Stimulated activated CD4-positive, alpha-beta T cell treated with anti-CD3 and anti-CD28 coated beads, Interleukin-1b, Interleukin-23, amount 100 ng/mL, for 4 hours (primary cell): Measurements from ENCODE around the gene PRMT1.
"Not testable (repeated sequence)": the region's sequence is repeated elsewhere in the genome, so short reads cannot be mapped to it uniquely, and the experiment has no call there.

Source experiments
- DNase-seq, 2 donors: peaks; one replicate each; pipeline ENCODE4 v3.0.0-alpha.2; 2020; ENCODE audit warnings: low read depth in 2 of 2

Gene PRMT1

GRCh38 chr19:49677231-49677900 is at the start of gene PRMT1:
TSS of gene PRMT1 (plus strand) at chr19:49677271. CDS start at chr19:49677281, 10 bp downstream.
- DNase-seq = peak in 1 of 2 donors; percentile 51

GRCh38 chr19:49629659-49630058 is 47.4 kb upstream of the PRMT1 start:
- no peak for DNase-seq

GRCh38 chr19:49631014-49631588 is 46.0 kb upstream of the PRMT1 start:
- no peak for DNase-seq

GRCh38 chr19:49631610-49632192 is 45.4 kb upstream of the PRMT1 start:
- DNase-seq = no peak

- no peak for DNase-seq
Measured at GRCh38 chr19:49632576-49632975, 44.5 kb upstream of the PRMT1 start.

GRCh38 chr19:49633273-49633672 is 43.8 kb upstream of the PRMT1 start:
- not testable (repeated sequence) for DNase-seq

- no peak for DNase-seq
Measured at GRCh38 chr19:49635530-49636232, 41.4 kb upstream of the PRMT1 start.

- DNase-seq = no peak
Measured at GRCh38 chr19:49636233-49636932, 40.7 kb upstream of the PRMT1 start.

GRCh38 chr19:49637821-49638738 is 39.0 kb upstream of the PRMT1 start:
- no peak for DNase-seq

- DNase-seq = no peak
Measured at GRCh38 chr19:49639401-49640112, 37.5 kb upstream of the PRMT1 start.

- DNase-seq = peak; percentile 99 to 100
Measured at GRCh38 chr19:49640113-49640898, 36.8 kb upstream of the PRMT1 start, which contains the start of gene RRAS. TSS of gene RRAS (minus strand) at chr19:49640143. CDS start at chr19:49640098, 45 bp downstream.

- DNase-seq = peak; percentile 97
Measured at GRCh38 chr19:49641688-49642491, 35.2 kb upstream of the PRMT1 start, which contains the start of gene SCAF1. TSS of gene SCAF1 (plus strand) at chr19:49642209. CDS start at chr19:49645027, 2,818 bp downstream.

GRCh38 chr19:49642492-49643035 is 34.5 kb upstream of the PRMT1 start:
- DNase-seq = no peak

- DNase-seq = no peak
Measured at GRCh38 chr19:49643466-49643865, 33.6 kb upstream of the PRMT1 start.

- no peak for DNase-seq
Measured at GRCh38 chr19:49645592-49645991, 31.5 kb upstream of the PRMT1 start.

- no peak for DNase-seq
Measured at GRCh38 chr19:49645995-49646394, 31.1 kb upstream of the PRMT1 start.

- DNase-seq = no peak
Measured at GRCh38 chr19:49646586-49646985, 30.5 kb upstream of the PRMT1 start.
